ENCODE data around the gene NTNG2. TPM values are rescaled to one million over a fixed set of nuclear protein-coding genes. Genes with fewer than 3 reads are reported as not detected.

The NTNG2 gene
- 1.1 and 2.4 TPM in 2 replicates for total RNA-seq (ENCODE audit: low replicate concordance)

GRCh38 chr9:132161743-132162184 is at the start of gene NTNG2:
NTNG2 (plus strand) TSS chr9:132162058; CDS start chr9:132166832, 4,774 bp downstream.
- TF ChIP-seq CTCF (IDR thresholded peaks at IDR 0.05; ENCODE audit: insufficient read depth, low read length): no peak
- no peak for DNase-seq (ENCODE audit: low read depth)
- H3K4me3 ChIP-seq (ENCODE audit: low read depth, low read length): peak within 1 kb of the TSS; percentile 73

- peak; percentile 60 for DNase-seq (ENCODE audit: low read depth)
- TF ChIP-seq CTCF (IDR thresholded peaks at IDR 0.05; ENCODE audit: insufficient read depth, low read length): no peak
- H3K4me3 ChIP-seq (ENCODE audit: low read depth, low read length): no peak overlapping the region
Measured at GRCh38 chr9:132114102-132114707, 47.7 kb upstream of the NTNG2 start.

GRCh38 chr9:132116583-132116982 is 45.3 kb upstream of the NTNG2 start:
- DNase-seq (ENCODE audit: low read depth): no peak
- no peak overlapping the region for H3K4me3 ChIP-seq (ENCODE audit: low read depth, low read length)
- no peak for TF ChIP-seq CTCF (IDR thresholded peaks at IDR 0.05; ENCODE audit: insufficient read depth, low read length)

GRCh38 chr9:132117694-132118093 is 44.2 kb upstream of the NTNG2 start:
- no peak for DNase-seq (ENCODE audit: low read depth)
- no peak overlapping the region for H3K4me3 ChIP-seq (ENCODE audit: low read depth, low read length)
- no peak for TF ChIP-seq CTCF (IDR thresholded peaks at IDR 0.05; ENCODE audit: insufficient read depth, low read length)

- no peak for DNase-seq (ENCODE audit: low read depth)
- H3K4me3 ChIP-seq (ENCODE audit: low read depth, low read length): no peak overlapping the region
- TF ChIP-seq CTCF (IDR thresholded peaks at IDR 0.05; ENCODE audit: insufficient read depth, low read length): no peak
Measured at GRCh38 chr9:132121021-132121420, 40.8 kb upstream of the NTNG2 start.

- H3K4me3 ChIP-seq (ENCODE audit: low read depth, low read length): no peak overlapping the region
- no peak for DNase-seq (ENCODE audit: low read depth)
- TF ChIP-seq CTCF (IDR thresholded peaks at IDR 0.05; ENCODE audit: insufficient read depth, low read length): no peak
Measured at GRCh38 chr9:132124800-132125199, 37.1 kb upstream of the NTNG2 start.

GRCh38 chr9:132125361-132125760 is 36.5 kb upstream of the NTNG2 start:
- H3K4me3 ChIP-seq (ENCODE audit: low read depth, low read length): no peak overlapping the region
- TF ChIP-seq CTCF (IDR thresholded peaks at IDR 0.05; ENCODE audit: insufficient read depth, low read length): no peak
- DNase-seq (ENCODE audit: low read depth): no peak
